ENCODE data around the gene SPPL2B. TPM values are rescaled to one million over a fixed set of nuclear protein-coding genes. Genes with fewer than 3 reads are reported as not detected.

Gene SPPL2B
- polyA plus RNA-seq, 1 donor from 2014 or later = 68.7 TPM

- no peak overlapping the region for H2AFZ ChIP-seq (ENCODE audit: low read depth, low read length)
- H3K4me3 ChIP-seq (ENCODE audit: low read length) = no peak overlapping the region
- no peaks in the 10 kb centered on the region for H3K79me2 ChIP-seq (replicated peaks; ENCODE audit: insufficient read depth, low read length)
- no peak overlapping the region for H3K27ac ChIP-seq (ENCODE audit: low read length)
- H3K9me3 ChIP-seq (ENCODE audit: low read length) = no peaks in the 10 kb centered on the region
- H3K27me3 ChIP-seq (ENCODE audit: insufficient read depth, low read depth, low read length) = no peaks in the 10 kb centered on the region
- no peaks in the 10 kb centered on the region for H3K9me2 ChIP-seq (ENCODE audit: insufficient read depth, low read length)
- no peak overlapping the region for H3K4me2 ChIP-seq (ENCODE audit: low read length)
- peaks cover 4% of the 10 kb centered on the region for H3F3A ChIP-seq (ENCODE audit: insufficient read depth, low read length, poor library complexity, severe bottlenecking)
- TF ChIP-seq TAF1 (IDR thresholded peaks at IDR 0.05; ENCODE audit: low read depth) (no peak), EZH2 (IDR thresholded peaks at IDR 0.05; ENCODE audit: borderline replicate concordance, insufficient read depth, low read length, poor library complexity, severe bottlenecking) (no peak), EP300 (conservative IDR thresholded peaks at IDR 0.05; ENCODE audit: poor library complexity, severe bottlenecking) (no peak), SMC3 (conservative IDR thresholded peaks at IDR 0.05; ENCODE audit: poor library complexity) (no peak), CTCF (IDR thresholded peaks at IDR 0.05; ENCODE audit: poor library complexity, severe bottlenecking) (no peak), REST (IDR thresholded peaks at IDR 0.05; ENCODE audit: borderline replicate concordance) (no peak), RAD21 (conservative IDR thresholded peaks at IDR 0.05) (no peak), POLR2AphosphoS5 (IDR thresholded peaks at IDR 0.05) (no peak), MXI1 (conservative IDR thresholded peaks at IDR 0.05; ENCODE audit: poor library complexity, severe bottlenecking) (no peak)
- no peaks in the 10 kb centered on the region for H3K36me3 ChIP-seq (ENCODE audit: insufficient read depth, low read length)
- no peaks in the 10 kb centered on the region for H4K20me1 ChIP-seq (ENCODE audit: insufficient read depth)
- no peak overlapping the region for H3K9ac ChIP-seq (ENCODE audit: low read length)
Observed at GRCh38 chr19:2381148-2381820, 52.8 kb downstream of the SPPL2B start.

- H3F3A ChIP-seq (ENCODE audit: insufficient read depth, low read length, poor library complexity, severe bottlenecking) = peaks cover 4% of the 10 kb centered on the region
- H3K27ac ChIP-seq (ENCODE audit: low read length) = no peak overlapping the region
Observed at GRCh38 chr19:2382530-2383222, 54.2 kb downstream of the SPPL2B start.

More at GRCh38 chr19:2382530-2383222, 54.2 kb downstream of the SPPL2B start:
- Histone ChIP-seq H3K9ac (ENCODE audit: low read length) (no peak overlapping the region), H3K4me2 (ENCODE audit: low read length) (no peak overlapping the region), H2AFZ (ENCODE audit: low read depth, low read length) (no peak overlapping the region), H4K20me1 (ENCODE audit: insufficient read depth) (no peaks in the 10 kb centered on the region), H3K36me3 (ENCODE audit: insufficient read depth, low read length) (no peaks in the 10 kb centered on the region), H3K4me3 (ENCODE audit: low read length) (no peak overlapping the region), H3K9me3 (ENCODE audit: low read length) (no peaks in the 10 kb centered on the region), H3K27me3 (ENCODE audit: insufficient read depth, low read depth, low read length) (no peaks in the 10 kb centered on the region), H3K9me2 (ENCODE audit: insufficient read depth, low read length) (no peaks in the 10 kb centered on the region), H3K79me2 (replicated peaks; ENCODE audit: insufficient read depth, low read length) (no peaks in the 10 kb centered on the region)
- TF ChIP-seq EZH2 (IDR thresholded peaks at IDR 0.05; ENCODE audit: borderline replicate concordance, insufficient read depth, low read length, poor library complexity, severe bottlenecking) = no peak
- no peak for TF ChIP-seq MXI1 (conservative IDR thresholded peaks at IDR 0.05; ENCODE audit: poor library complexity, severe bottlenecking)
- TF ChIP-seq POLR2AphosphoS5 (IDR thresholded peaks at IDR 0.05) = no peak
- TF ChIP-seq EP300 (conservative IDR thresholded peaks at IDR 0.05; ENCODE audit: poor library complexity, severe bottlenecking) = no peak
- TF ChIP-seq TAF1 (IDR thresholded peaks at IDR 0.05; ENCODE audit: low read depth) = no peak
- TF ChIP-seq SMC3 (conservative IDR thresholded peaks at IDR 0.05; ENCODE audit: poor library complexity) = no peak
- TF ChIP-seq RAD21 (conservative IDR thresholded peaks at IDR 0.05) = no peak
- no peak for TF ChIP-seq REST (IDR thresholded peaks at IDR 0.05; ENCODE audit: borderline replicate concordance)
- TF ChIP-seq CTCF (IDR thresholded peaks at IDR 0.05; ENCODE audit: poor library complexity, severe bottlenecking) = no peak
